Cardiac fibroblast (primary cell): ENCODE measurements around the gene ACKR4.

Experiments
- DNase-seq, 2 donors: peaks; one replicate each; pipeline versions ENCODE4 v3.0.0 to v3.0.0-alpha.2; 2010; ENCODE audit warnings: low read depth in 2 of 2
- H3K4me3 ChIP-seq, 2 donors: replicated peaks in 1 of 2; 1 replicate in 1 of 2; 2 replicates in 1 of 2; pipeline ENCODE4 v1.5.1; 2011; ENCODE audit warnings: low read depth in 2 of 2, low read length in 2 of 2, mild to moderate bottlenecking in 2 of 2, moderate library complexity in 1 of 2
- TF ChIP-seq, protein P1 (sequence below): IDR thresholded peaks from one replicate; pipeline ENCODE4 v1.5.1; 2011; ENCODE audit warnings: low read depth, mild to moderate bottlenecking, low read length, inconsistent platforms

The ACKR4 gene

DNA sequence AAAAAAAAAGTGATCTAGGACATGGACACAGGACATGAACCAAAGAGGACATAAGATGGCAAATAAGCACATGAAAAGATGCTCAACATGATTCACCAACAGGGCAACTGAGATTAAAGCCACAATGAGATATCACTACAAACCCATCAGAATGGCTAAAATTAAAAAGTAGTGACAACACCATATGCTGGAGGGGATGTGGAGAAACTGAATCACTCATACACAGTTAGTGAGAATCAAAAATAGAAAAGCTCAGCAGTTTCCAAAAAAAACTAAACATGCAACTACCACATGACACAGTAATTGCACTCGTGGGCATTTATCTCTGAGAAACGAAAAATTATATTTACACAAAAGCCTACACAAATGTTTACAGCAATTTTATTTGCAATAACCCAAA is 27.9 kb upstream of the ACKR4 start:
- no peak overlapping the region for H3K4me3 ChIP-seq
- TF ChIP-seq, protein P1, sequence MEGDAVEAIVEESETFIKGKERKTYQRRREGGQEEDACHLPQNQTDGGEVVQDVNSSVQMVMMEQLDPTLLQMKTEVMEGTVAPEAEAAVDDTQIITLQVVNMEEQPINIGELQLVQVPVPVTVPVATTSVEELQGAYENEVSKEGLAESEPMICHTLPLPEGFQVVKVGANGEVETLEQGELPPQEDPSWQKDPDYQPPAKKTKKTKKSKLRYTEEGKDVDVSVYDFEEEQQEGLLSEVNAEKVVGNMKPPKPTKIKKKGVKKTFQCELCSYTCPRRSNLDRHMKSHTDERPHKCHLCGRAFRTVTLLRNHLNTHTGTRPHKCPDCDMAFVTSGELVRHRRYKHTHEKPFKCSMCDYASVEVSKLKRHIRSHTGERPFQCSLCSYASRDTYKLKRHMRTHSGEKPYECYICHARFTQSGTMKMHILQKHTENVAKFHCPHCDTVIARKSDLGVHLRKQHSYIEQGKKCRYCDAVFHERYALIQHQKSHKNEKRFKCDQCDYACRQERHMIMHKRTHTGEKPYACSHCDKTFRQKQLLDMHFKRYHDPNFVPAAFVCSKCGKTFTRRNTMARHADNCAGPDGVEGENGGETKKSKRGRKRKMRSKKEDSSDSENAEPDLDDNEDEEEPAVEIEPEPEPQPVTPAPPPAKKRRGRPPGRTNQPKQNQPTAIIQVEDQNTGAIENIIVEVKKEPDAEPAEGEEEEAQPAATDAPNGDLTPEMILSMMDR, result no peak
- DNase-seq, result peak; percentile 29 to 34

GRCh38 chr3:132569580-132569979 is 27.5 kb upstream of the ACKR4 start:
- TF ChIP-seq, protein P1, result no peak
- peak; percentile 10 to 49 for DNase-seq
- no peak overlapping the region for H3K4me3 ChIP-seq

GRCh38 chr3:132570016-132570415 is 27.1 kb upstream of the ACKR4 start:
- no peak for DNase-seq
- TF ChIP-seq, protein P1, result no peak
- no peak overlapping the region for H3K4me3 ChIP-seq

DNA sequence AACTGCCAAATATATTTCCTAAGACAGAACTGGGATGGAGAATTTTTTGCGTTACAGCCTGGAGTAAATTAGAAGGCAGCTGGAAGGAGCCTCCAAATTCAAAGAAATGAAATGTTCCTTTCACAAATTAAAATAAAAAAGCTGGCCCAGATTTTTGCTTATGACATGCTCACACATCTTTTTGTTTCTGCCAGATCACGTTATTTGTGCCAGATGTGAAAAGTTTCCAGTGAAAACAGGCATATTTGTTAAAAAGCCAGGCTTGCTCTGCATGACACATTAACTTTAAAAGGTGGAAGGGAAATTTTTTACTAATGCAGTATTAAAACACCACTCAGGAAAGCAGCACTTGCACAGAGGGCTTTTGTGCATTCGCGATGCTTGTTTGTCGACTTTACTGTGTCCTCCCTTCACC is 23.3 kb upstream of the ACKR4 start:
- TF ChIP-seq, protein P1, result no peak
- DNase-seq, result peak in 1 of 2 donors; percentile 51
- no peak overlapping the region for H3K4me3 ChIP-seq

DNA sequence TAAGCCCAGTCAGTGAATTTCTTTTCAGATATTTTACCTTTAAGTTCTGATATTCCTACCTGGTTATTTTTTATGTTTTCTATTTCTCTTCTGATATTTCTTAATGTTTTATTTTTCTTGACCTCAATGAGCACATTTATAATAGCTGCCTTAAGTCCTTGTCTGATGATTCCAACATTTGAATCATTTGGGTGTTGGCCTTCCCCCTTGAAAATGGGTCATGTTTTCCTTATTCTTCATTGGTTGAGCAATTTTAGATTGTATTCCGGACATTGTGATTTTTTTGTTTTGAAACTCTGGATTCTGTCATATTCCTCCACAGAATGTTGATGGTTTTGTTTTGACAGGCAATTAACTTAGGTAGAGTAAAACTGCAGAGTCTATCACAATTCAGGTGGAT is 9.7 kb upstream of the ACKR4 start:
- peak in 1 of 2 donors; percentile 39 for DNase-seq
- H3K4me3 ChIP-seq, result no peak overlapping the region
- TF ChIP-seq, protein P1, result no peak

DNA sequence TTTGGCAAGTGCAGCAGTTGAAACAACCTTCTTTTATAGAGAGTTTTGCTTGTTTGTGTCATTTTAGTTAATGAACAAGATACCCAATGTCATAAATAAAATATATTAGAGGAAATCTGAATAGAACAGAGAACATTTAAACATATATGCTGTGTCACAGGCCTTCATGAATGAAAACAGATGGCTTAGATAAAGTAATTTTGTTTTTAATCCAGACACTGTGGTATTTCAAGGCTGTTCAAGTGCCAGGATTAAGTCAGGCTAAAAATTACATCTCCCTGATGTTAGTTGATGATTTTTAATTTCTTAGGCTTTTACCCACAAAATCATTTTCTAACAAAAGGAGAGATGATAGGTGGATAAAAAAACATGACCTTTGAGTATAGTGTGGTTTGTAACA is 4.9 kb upstream of the ACKR4 start:
- no peak overlapping the region for H3K4me3 ChIP-seq
- DNase-seq, result no peak
- TF ChIP-seq, protein P1, result no peak

DNA sequence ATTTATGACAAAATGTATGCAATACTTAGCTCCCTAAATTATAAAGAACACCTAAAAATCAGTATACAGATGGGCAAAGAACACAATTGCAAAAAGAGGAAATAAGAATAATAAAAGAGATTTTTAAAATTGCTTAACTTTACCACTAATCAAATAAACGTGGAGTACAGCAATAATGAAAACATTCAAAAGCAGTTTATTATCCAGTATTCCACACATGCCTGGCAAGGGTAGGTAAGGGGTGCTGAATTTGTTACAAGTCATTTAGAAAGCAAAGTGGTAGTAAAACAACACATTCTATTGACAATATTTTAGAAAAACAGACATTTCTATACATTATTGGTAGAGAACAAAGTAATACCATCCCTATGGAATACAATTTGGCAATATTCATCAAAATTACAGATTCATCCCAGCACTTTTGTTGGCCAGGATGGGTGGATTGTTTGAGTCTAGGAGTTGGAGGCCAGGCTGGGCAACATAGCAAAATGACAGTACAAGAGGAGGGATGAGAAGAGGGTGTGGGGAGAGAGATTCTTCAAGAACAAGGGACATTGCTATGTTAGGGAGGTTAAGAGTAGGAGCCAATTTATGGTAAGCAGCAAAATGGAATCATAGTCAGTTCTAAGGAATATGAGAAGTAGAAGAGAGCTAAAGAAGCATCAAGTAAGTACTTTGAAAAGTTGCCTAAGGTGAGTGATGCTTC is 3.7 kb upstream of the ACKR4 start:
- no peak overlapping the region for H3K4me3 ChIP-seq
- DNase-seq, result no peak
- TF ChIP-seq, protein P1, result no peak
